ENCODE data around the gene KCNJ10. TPM values are rescaled to one million over a fixed set of nuclear protein-coding genes. Genes with fewer than 3 reads are reported as not detected.

The KCNJ10 gene
- total and polyA plus RNA-seq, 2 donors (not counting 3 experiments of a cell fraction or from before 2014, with no cell fraction given) = not detected

- H4K20me1 ChIP-seq (replicated peaks; ENCODE audit: control insufficient read depth, extremely low read depth, insufficient read depth, low read length) = no peaks in the 10 kb centered on the region
- H3K36me3 ChIP-seq (ENCODE audit: control insufficient read depth in 2 of 2, extremely low read depth in 1 of 2, insufficient read depth in 2 of 2, low read length in 2 of 2) = no peaks in the 10 kb centered on the region
- no peaks in the 10 kb centered on the region for H3K9me3 ChIP-seq (replicated peaks; ENCODE audit: control insufficient read depth, insufficient read depth, low read length)
- H3K27me3 ChIP-seq (ENCODE audit: control insufficient read depth in 2 of 2, insufficient read depth in 2 of 2, low read length in 2 of 2) = peaks cover 9 to 10% of the 10 kb centered on the region in 2 experiments
- DNase-seq (ENCODE audit: low read depth, low spot score) = no peak
- CTCF ChIA-PET = interaction anchor here (1.2 to 8.6 kb wide), 2 partner anchors 19 to 33 kb away, joined by 3 to 79 read pairs; partner anchors contain the start of gene SLAMF9
- POLR2A ChIA-PET = no interaction called here
- BruUV-seq (replicated peaks) = no TSS peak
- intact Hi-C loops (cut with micrococcal nuclease) = no loop called here
- TF ChIP-seq GATA2 (IDR thresholded peaks at IDR 0.05; ENCODE audit: insufficient read depth, insufficient read length, low read depth, low read length) (no peak), EZH2 (IDR thresholded peaks at IDR 0.05; ENCODE audit: borderline replicate concordance, low read depth, low read length, severe bottlenecking) (no peak), MYC (IDR thresholded peaks at IDR 0.05; ENCODE audit: low read depth, low read length) (no peak), FOS (IDR thresholded peaks at IDR 0.05; ENCODE audit: borderline replicate concordance, insufficient read depth, low read length) (no peak), JUN (IDR thresholded peaks at IDR 0.05; ENCODE audit: borderline replicate concordance, insufficient read depth, insufficient read length, low read depth) (no peak), POLR2A (IDR thresholded peaks at IDR 0.05; ENCODE audit: low read depth, low read length) (no peak), MAX (IDR thresholded peaks at IDR 0.05; ENCODE audit: insufficient read depth, insufficient read length) (no peak), POLR2AphosphoS5 (IDR thresholded peaks at IDR 0.05; ENCODE audit: insufficient read depth, low read depth, low read length) (no peak), CTCF (IDR thresholded peaks at IDR 0.05; ENCODE audit: extremely low read depth in 1 of 2, insufficient read depth in 1 of 2, low read depth in 1 of 2, low read length in 2 of 2) (no peak)
- no peak overlapping the region for H2AFZ ChIP-seq (ENCODE audit: low read depth, low read length)
- no peaks in the 10 kb centered on the region for H3K4me1 ChIP-seq (ENCODE audit: control insufficient read depth, extremely low read depth, insufficient read depth, low read length)
- no peak overlapping the region for H3K9ac ChIP-seq (replicated peaks; ENCODE audit: extremely low read depth, insufficient read depth, low read length)
- H3K9me1 ChIP-seq (replicated peaks; ENCODE audit: control insufficient read depth, extremely low read depth, insufficient read depth, low read length) = no peaks in the 10 kb centered on the region
- no peaks in the 10 kb centered on the region for H3K79me2 ChIP-seq (ENCODE audit: control insufficient read depth, insufficient read depth, low read length)
- H3K27ac ChIP-seq (ENCODE audit: insufficient read depth, low read depth, low read length) = no peak overlapping the region
- no peak for FAIRE-seq
- H3K4me2 ChIP-seq (ENCODE audit: insufficient read depth, low read length) = no peak overlapping the region
- no peak overlapping the region for H3K4me3 ChIP-seq (replicated peaks in 1 of 3; ENCODE audit: insufficient read depth in 1 of 3, low read depth in 1 of 3, low read length in 3 of 3)
- dilution Hi-C loops (cut with MboI; ENCODE audit: extremely low pct_ligation_motif_present, low sequenced_read_pairs) = no loop called here
Measured at GRCh38 chr1:159987186-159987585, 82.8 kb downstream of the KCNJ10 start.

All from endothelial cell of umbilical vein (primary cell).